ENCODE measurements around the gene SFXN1.
"Not testable (repeated sequence)": the region's sequence is repeated elsewhere in the genome, so short reads cannot be mapped to it uniquely, and the experiment has no call there.

The SFXN1 gene

GRCh38 chr5:175478384-175479124, at the start of gene SFXN1:
SFXN1 (plus strand) TSS chr5:175478560; CDS start chr5:175492104, 13,544 bp downstream.
- peak; percentile 82 for DNase-seq

DNA sequence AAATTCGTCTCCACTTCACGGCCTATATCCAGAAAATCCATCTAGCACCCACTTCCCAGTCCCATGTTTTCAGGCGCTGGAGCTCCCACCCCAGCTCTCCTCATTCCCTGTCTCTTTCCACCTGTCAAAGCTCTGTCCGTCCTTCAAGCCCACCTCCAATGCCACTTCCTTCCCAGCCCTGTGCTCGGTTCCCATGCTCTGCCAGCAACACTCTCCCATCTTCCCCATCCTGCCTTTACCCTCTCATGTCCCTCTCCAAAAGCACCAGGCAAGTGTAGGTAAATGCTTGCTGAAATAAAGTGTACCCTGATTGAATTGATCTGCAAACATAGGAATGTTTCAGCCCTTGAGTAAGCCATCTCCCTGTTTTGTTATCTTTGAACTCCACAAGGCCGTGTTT, 43.6 kb upstream of the SFXN1 start:
- no peak for DNase-seq

- DNase-seq = no peak
Observed at GRCh38 chr5:175436359-175436758, 42.0 kb upstream of the SFXN1 start.

GRCh38 chr5:175438234-175438857, 40.0 kb upstream of the SFXN1 start:
- no peak for DNase-seq

DNA sequence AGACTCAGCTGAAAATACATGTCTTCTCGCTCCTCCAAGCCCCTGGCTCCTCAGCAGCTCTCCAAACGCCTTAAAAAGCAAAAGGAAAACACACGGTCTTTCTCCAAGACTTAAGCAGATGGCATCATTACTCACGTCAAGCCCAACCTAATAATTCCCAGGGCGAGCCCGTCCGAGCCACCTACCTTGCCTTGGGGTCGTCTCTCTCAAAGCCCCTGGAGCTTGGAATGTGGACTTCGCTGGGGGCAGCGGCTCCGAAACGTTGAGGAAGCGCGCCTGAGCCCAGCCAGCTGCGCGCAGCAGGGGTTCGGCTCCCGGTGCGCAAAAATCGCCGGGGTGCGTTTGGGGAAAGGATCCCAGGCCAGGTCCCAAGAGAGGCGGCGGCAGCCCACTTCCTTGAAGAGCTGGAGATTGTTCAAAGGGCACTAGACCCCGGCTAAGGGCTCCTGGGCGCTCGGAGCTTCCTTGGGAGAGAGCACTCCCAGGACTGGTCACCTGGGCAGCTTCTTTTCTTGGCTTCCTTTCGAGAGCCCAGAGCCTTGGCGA, 34.8 kb upstream of the SFXN1 start:
- DNase-seq = no peak

- DNase-seq = peak; percentile 68
Observed at GRCh38 chr5:175444060-175444904, 34.1 kb upstream of the SFXN1 start, which contains the start of gene DRD1. DRD1 (minus strand) TSS chr5:175444182; CDS start chr5:175443099, 1,083 bp downstream.

- no peak for DNase-seq
Observed at GRCh38 chr5:175444905-175445456, 33.4 kb upstream of the SFXN1 start.

- DNase-seq = not testable (repeated sequence)
Observed at GRCh38 chr5:175446378-175446777, 32.0 kb upstream of the SFXN1 start.

- DNase-seq = no peak
Observed at GRCh38 chr5:175447571-175447970, 30.8 kb upstream of the SFXN1 start.

- DNase-seq = no peak
Observed at GRCh38 chr5:175448276-175448675, 30.1 kb upstream of the SFXN1 start.

- no peak for DNase-seq
Observed at GRCh38 chr5:175452166-175452565, 26.2 kb upstream of the SFXN1 start.

- not testable (repeated sequence) for DNase-seq
Observed at GRCh38 chr5:175454338-175454737, 24.0 kb upstream of the SFXN1 start.

GRCh38 chr5:175456105-175456742, 22.1 kb upstream of the SFXN1 start:
- no peak for DNase-seq

GRCh38 chr5:175457466-175457865, 20.9 kb upstream of the SFXN1 start:
- DNase-seq = no peak

- no peak for DNase-seq
Observed at GRCh38 chr5:175460126-175460525, 18.2 kb upstream of the SFXN1 start.

DNA sequence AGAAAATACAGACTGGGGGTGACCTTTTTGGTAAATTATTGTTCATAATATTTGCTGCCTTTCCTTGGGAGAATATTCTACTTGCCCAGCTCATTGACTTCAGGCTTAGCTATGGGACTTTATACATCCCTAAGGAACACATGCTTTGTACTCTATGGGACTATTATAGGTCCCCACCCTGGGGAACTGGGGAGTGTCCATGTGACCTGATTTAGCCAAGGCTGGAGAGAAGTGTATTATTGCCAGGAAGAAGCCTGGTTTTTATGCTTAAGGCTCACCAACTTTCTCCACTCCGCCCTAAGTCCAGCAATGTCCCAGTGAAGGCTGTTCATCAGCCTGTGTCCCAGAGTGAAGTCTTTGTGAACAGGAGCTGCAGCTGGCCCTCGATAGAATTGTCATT, 17.8 kb upstream of the SFXN1 start:
- no peak for DNase-seq

DNA sequence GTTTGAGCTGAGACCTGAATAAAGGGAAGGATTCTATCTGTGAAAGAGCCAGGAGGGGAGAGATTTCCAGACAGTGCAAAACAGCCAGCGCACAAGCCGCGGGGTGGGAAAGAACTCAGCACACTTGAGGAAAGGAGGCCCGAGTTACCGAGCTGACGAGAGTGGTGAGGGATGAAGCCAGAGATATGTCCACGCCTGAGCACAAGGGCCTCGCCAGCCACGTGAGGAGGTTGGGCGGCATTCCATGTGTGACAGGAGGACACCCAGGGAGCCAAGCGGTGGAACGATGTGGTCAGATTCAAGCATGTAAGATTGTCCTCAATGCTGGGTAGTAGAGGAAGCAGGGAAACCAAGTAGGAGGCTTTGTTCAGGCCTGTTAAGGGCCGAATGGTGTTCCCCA, 17.0 kb upstream of the SFXN1 start:
- no peak for DNase-seq

DNA sequence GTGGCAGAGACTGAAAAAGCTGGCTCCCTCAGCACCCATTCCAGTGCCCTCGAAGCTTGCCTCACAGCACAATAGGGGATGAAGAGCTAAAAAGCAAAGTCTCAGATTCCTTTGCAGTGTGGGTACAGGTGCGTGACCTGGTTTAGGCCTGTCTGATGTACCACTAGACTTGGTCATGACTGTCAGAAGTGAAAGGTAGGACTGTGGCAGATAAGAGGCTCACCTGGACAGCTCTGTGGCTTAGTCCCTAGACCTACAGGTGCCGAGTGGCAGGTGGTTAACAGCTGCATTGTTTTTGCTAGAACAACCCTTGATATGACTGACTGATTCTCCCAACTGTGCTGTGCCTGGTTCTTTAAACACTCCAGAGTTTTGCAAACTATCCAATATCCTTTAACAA, 14.7 kb upstream of the SFXN1 start:
- DNase-seq = no peak

DNA sequence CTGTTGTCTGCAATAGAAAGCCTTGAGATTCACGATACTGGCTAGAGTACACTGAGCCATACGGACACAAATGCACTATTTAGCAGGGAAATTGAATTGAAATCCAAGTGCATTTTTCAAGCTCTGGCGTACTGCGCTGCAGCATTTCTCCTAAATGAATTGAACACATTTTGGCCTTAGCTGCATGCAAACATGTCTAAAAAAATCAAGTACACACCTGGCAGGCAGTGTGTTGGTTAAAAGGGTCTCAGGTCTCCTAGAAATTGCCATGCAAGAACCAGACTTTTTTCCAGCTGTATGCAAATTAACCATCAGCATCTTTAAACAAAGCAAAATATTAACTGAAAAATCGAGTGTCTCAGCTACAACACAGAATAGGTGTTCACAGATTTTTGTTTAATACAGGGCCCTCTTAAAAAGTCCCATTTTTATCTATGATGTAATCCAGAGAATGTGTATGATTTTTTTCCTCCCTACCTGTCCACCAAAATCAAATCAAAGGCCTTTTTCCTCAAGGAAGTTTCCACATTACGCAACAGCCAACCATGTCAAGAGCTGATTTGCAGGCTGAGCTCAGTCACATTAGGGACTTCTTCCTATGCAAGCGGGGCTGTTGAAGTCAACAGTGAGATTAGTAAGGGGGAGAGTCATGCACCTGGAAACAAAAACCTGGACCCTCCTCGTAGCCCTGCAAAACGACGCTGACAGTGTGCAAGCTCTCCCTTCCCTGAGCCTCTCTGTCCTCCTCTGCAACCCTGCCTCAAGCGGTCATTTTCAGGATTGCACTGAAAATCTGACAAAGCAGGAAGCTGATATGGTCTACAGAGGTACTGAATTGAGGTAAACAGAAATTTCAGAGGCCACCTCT, 14.1 kb upstream of the SFXN1 start:
- peak; percentile 59 for DNase-seq

- no peak for DNase-seq
Observed at GRCh38 chr5:175464942-175465233, 13.5 kb upstream of the SFXN1 start.

DNA sequence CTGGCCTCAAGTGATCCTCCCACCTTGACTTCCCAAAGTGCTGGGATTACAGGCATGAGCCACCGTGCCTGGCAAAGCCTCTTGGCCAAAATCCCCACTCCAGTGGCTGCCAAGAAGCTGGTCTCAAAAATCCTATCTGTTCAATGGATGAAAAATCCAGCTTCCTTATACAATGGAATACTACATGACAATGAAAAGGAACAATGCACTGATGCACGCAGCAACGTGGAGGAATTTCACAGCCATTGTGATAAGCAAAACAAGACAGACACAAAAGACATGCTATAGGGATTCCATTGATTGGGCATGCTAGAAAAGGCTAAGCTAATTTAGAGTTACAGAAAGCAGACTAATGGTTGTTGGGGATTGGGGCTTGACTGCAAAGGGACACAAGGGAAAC, 13.1 kb upstream of the SFXN1 start:
- no peak for DNase-seq
